ENCODE results near the gene MAGEA10. TPM values are rescaled to one million over a fixed set of nuclear protein-coding genes. Genes with fewer than 3 reads are reported as not detected.

Gene MAGEA10
- total and polyA plus RNA-seq, 2 experiments from 2014 or later = not detected

- TF ChIP-seq REST (IDR thresholded peaks at IDR 0.05; ENCODE audit: unreplicated experiment) (no peak), ZNF114 (CRISPR knock-in tag; IDR thresholded peaks at IDR 0.05) (no peak), CREB1 (CRISPR knock-in tag; IDR thresholded peaks at IDR 0.05; ENCODE audit: low read depth) (no peak), ETS1 (IDR thresholded peaks at IDR 0.05) (no peak), ZNF331 (CRISPR knock-in tag; IDR thresholded peaks at IDR 0.05; ENCODE audit: low read depth) (no peak), POLR2AphosphoS5 (IDR thresholded peaks at IDR 0.05; ENCODE audit: low read depth) (no peak)
Observed at GRCh38 chrX:152149648-152150047, 11.3 kb upstream of the MAGEA10 start (continued).

- no peaks in the 10 kb centered on the region for H3F3A ChIP-seq (replicated peaks; ENCODE audit: low read depth)
- TF ChIP-seq EZH2phosphoT487 (IDR thresholded peaks at IDR 0.05; ENCODE audit: unreplicated experiment) = no peak
- TF ChIP-seq STAT1 (IDR thresholded peaks at IDR 0.05; ENCODE audit: unreplicated experiment) = no peak
- no peak for TF ChIP-seq REST (IDR thresholded peaks at IDR 0.05; ENCODE audit: unreplicated experiment)
- no peak for TF ChIP-seq JUNB (IDR thresholded peaks at IDR 0.05; ENCODE audit: unreplicated experiment)
- TF ChIP-seq POLR2AphosphoS5 (IDR thresholded peaks at IDR 0.05; ENCODE audit: low read depth) = no peak
- TF ChIP-seq EZH2 (IDR thresholded peaks at IDR 0.05; ENCODE audit: low read depth, unreplicated experiment) = no peak
- Mint-ChIP-seq H3K36me3 (ENCODE audit: low read depth) (no peaks in the 10 kb centered on the region), H3K4me3 (no peak overlapping the region), H3K9me3 (no peaks in the 10 kb centered on the region; the same call in 2 of the 3 replicates), H3K4me1 (no peaks in the 10 kb centered on the region), H3K27me3 (ENCODE audit: insufficient read depth, low read depth, poor library complexity) (no peaks in the 10 kb centered on the region), H3K27ac (no peak overlapping the region)
- H3K27ac ChIP-seq (ENCODE audit: low read depth) = no peak overlapping the region
- no peak overlapping the region for H3K4me3 ChIP-seq
- no peaks in the 10 kb centered on the region for H3K36me3 ChIP-seq (ENCODE audit: insufficient read depth)
- DNase-seq (ENCODE audit: low spot score) = no peak
- H3K4me1 ChIP-seq (ENCODE audit: insufficient read depth) = no peaks in the 10 kb centered on the region
- H3K4me2 ChIP-seq = no peak overlapping the region
- no peaks in the 10 kb centered on the region for H3K27me3 ChIP-seq (ENCODE audit: insufficient read depth)
- no peaks in the 10 kb centered on the region for H3K79me2 ChIP-seq (replicated peaks; ENCODE audit: insufficient read depth)
- H3K9me2 ChIP-seq (ENCODE audit: insufficient read depth) = no peaks in the 10 kb centered on the region
- ATAC-seq = no peak
- no peak overlapping the region for H2AFZ ChIP-seq
- no peaks in the 10 kb centered on the region for H4K20me1 ChIP-seq (replicated peaks; ENCODE audit: insufficient read depth)
Observed at GRCh38 chrX:152139589-152139988, 1.2 kb upstream of the MAGEA10 start.

All from GM23338 (cell line).